Calu3 (cell line): ENCODE measurements around the gene ENTR1. TPM values are rescaled to one million over a fixed set of nuclear protein-coding genes. Genes with fewer than 3 reads are reported as not detected.

ENCODE experiments used
- BruUV-seq: library from RNA; stranded (reverse); fragments of 400-500 nt; replicated peaks from 2 replicates; lab custom pipeline; 2021; lab: Mats Ljungman, UMichigan
- CTCF ChIA-PET: fragments of 300-600 bp; sonication (Branson Sonifier 250); formaldehyde crosslinking; loops from one replicate; lab custom pipeline; 2022; ENCODE audit warnings: antibody characterized with exemption; lab: Charles Lee
- DNase-seq: peaks from one replicate; pipeline ENCODE4 v3.0.0; 2022
- H3K27ac Mint-ChIP-seq: one replicate; pipeline ENCODE4 v1.8.0; 2022; ENCODE audit warnings: mixed read lengths; ENCODE audit not compliant: unreplicated experiment
- H3K27me3 Mint-ChIP-seq: one replicate; pipeline ENCODE4 v1.8.0; 2022; ENCODE audit warnings: mixed read lengths; ENCODE audit not compliant: unreplicated experiment
- H3K36me3 Mint-ChIP-seq: one replicate; pipeline ENCODE4 v1.8.0; 2022; ENCODE audit warnings: mild to moderate bottlenecking, moderate library complexity, mixed read lengths; ENCODE audit not compliant: insufficient read depth, unreplicated experiment
- H3K4me1 Mint-ChIP-seq: one replicate; pipeline ENCODE4 v1.8.0; 2022; ENCODE audit warnings: mild to moderate bottlenecking, low read depth, mixed read lengths; ENCODE audit not compliant: unreplicated experiment
- H3K4me3 Mint-ChIP-seq: one replicate; pipeline ENCODE4 v1.8.0; 2022; ENCODE audit warnings: mild to moderate bottlenecking, low read depth, moderate library complexity, mixed read lengths; ENCODE audit not compliant: unreplicated experiment
- H3K9me3 Mint-ChIP-seq: one replicate; pipeline ENCODE4 v1.8.0; 2022; ENCODE audit warnings: low read depth, mixed read lengths; ENCODE audit not compliant: unreplicated experiment
- intact Hi-C: fragments of 100-400 bp; cut with micrococcal nuclease; formaldehyde crosslinking; loops from one replicate; pipeline ENCODE4 v1.10.0; 2022; ENCODE audit not compliant: unreplicated experiment
- total RNA-seq: library from RNA; stranded (reverse); gene quantifications from 2 replicates; pipeline ENCODE4 v1.2.3, GENCODE V29; 2022
- TF ChIP-seq, protein P1 (sequence below): fragments of 200-600 bp; IDR thresholded peaks from one replicate; pipeline ENCODE4 v1.8.0; 2022; ENCODE audit warnings: antibody characterized with exemption; ENCODE audit not compliant: unreplicated experiment

Gene ENTR1
- total RNA-seq, 1 experiment from 2014 or later = 50.2 TPM

DNA sequence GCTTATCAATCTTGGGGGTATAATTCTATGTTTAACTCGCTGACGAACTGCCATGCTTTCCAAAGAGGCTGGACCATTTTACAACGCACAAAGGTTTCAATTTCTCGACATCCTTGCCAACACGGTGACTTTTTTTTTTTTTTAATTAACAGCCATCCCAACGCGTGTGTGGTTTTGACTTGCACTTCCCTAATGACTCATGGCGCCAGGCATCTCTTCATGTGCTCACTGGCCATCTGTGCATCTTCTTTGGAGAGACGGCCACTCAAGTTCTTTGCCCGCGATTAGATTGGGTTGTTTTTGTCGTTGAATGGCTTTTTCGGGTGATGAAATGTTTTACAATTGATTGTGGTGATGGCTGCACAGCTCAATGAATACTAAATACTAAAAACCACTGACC lies 24.4 kb downstream of the ENTR1 start:
- H3K9me3 Mint-ChIP-seq = no peaks in the 10 kb centered on the region
- H3K4me1 Mint-ChIP-seq = no peaks in the 10 kb centered on the region
- no peaks in the 10 kb centered on the region for H3K27me3 Mint-ChIP-seq
- no TSS peak for BruUV-seq
- TF ChIP-seq, protein P1, sequence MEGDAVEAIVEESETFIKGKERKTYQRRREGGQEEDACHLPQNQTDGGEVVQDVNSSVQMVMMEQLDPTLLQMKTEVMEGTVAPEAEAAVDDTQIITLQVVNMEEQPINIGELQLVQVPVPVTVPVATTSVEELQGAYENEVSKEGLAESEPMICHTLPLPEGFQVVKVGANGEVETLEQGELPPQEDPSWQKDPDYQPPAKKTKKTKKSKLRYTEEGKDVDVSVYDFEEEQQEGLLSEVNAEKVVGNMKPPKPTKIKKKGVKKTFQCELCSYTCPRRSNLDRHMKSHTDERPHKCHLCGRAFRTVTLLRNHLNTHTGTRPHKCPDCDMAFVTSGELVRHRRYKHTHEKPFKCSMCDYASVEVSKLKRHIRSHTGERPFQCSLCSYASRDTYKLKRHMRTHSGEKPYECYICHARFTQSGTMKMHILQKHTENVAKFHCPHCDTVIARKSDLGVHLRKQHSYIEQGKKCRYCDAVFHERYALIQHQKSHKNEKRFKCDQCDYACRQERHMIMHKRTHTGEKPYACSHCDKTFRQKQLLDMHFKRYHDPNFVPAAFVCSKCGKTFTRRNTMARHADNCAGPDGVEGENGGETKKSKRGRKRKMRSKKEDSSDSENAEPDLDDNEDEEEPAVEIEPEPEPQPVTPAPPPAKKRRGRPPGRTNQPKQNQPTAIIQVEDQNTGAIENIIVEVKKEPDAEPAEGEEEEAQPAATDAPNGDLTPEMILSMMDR = no peak
- H3K4me3 Mint-ChIP-seq = no peak overlapping the region
- peaks cover 34% of the 10 kb centered on the region for H3K36me3 Mint-ChIP-seq
- CTCF ChIA-PET = interaction anchor here (0.6 kb wide), 1 partner anchor 204 kb away, joined by 3 read pairs; no protein-coding TSS in a partner anchor
- intact Hi-C loops = no loop called here
- DNase-seq = no peak
- no peak overlapping the region for H3K27ac Mint-ChIP-seq

- no peak overlapping the region for H3K27ac Mint-ChIP-seq
- H3K9me3 Mint-ChIP-seq = no peaks in the 10 kb centered on the region
- BruUV-seq = no TSS peak
- H3K36me3 Mint-ChIP-seq = peaks cover 29% of the 10 kb centered on the region
- no peak overlapping the region for H3K4me3 Mint-ChIP-seq
- no peak for DNase-seq
- CTCF ChIA-PET = no interaction called here
- H3K4me1 Mint-ChIP-seq = no peaks in the 10 kb centered on the region
- H3K27me3 Mint-ChIP-seq = no peaks in the 10 kb centered on the region
- TF ChIP-seq, protein P1 = no peak
- intact Hi-C loops = no loop called here
Measured at GRCh38 chr9:136385015-136385414, 25.4 kb downstream of the ENTR1 start.

DNA sequence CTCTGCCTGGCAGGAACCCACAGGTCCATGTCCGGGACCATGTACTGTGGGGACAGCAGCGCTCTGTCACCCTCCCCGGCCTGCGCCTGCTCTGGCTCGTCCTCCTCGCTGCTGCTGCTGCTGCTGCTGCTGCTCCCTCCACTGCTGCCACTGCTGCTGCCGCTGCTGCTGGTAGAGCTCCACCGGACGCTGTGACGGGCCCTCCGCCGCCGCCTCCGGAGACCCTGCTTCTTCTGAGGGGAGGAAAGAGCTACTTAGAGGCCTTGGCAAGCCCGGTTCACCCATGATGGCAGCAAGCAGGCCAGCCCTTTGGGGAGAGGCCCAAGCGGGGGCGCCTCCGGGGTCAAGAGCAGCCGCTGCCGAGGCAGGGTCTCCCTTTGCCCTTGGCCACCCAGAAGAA lies 27.0 kb downstream of the ENTR1 start:
- DNase-seq = no peak
- no peaks in the 10 kb centered on the region for H3K4me1 Mint-ChIP-seq
- TF ChIP-seq, protein P1 = no peak
- H3K27me3 Mint-ChIP-seq = no peaks in the 10 kb centered on the region
- CTCF ChIA-PET = no interaction called here
- no peak overlapping the region for H3K27ac Mint-ChIP-seq
- BruUV-seq = no TSS peak
- H3K36me3 Mint-ChIP-seq = peaks cover 23% of the 10 kb centered on the region
- intact Hi-C loops = no loop called here
- no peak overlapping the region for H3K4me3 Mint-ChIP-seq
- no peaks in the 10 kb centered on the region for H3K9me3 Mint-ChIP-seq

- CTCF ChIA-PET = no interaction called here
- Mint-ChIP-seq H3K4me3 (no peak overlapping the region), H3K27me3 (no peaks in the 10 kb centered on the region), H3K9me3 (no peaks in the 10 kb centered on the region), H3K27ac (no peak overlapping the region), H3K36me3 (peaks cover 15% of the 10 kb centered on the region), H3K4me1 (no peaks in the 10 kb centered on the region)
- intact Hi-C loops = no loop called here
- TF ChIP-seq, protein P1 = no peak
- no peak for DNase-seq
- no TSS peak for BruUV-seq
Measured at GRCh38 chr9:136381966-136382513, 28.4 kb downstream of the ENTR1 start.
